ENCODE measurements around the gene COG7.

- no peak for TF ChIP-seq CTCF (IDR thresholded peaks at IDR 0.05)
- TF ChIP-seq POLR2A (IDR thresholded peaks at IDR 0.05), result no peak
Observed at GRCh38 chr16:23378921-23379320, 74.1 kb downstream of the COG7 start.

All from heart left ventricle (tissue), 13 donors.